Neuronal stem cell (in vitro differentiated cells): Measurements from ENCODE around the gene RPS6KA2. TPM values are rescaled to one million over a fixed set of nuclear protein-coding genes. Genes with fewer than 3 reads are reported as not detected.
A peak's percentile ranks its signal among the peaks of the same experiment; 100 is the strongest.

Experiments used
- DNase-seq: peaks from one replicate; pipeline ENCODE4 v3.0.0-alpha.2; 2013; ENCODE audit warnings: low spot score
- H2AFZ ChIP-seq: one replicate; pipeline ENCODE4 v1.6.1; 2013; ENCODE audit warnings: mild to moderate bottlenecking, low read length, inconsistent platforms
- H2AK5ac ChIP-seq: 2 replicates; pipeline ENCODE4 v1.6.1; 2013; ENCODE audit warnings: low read depth, mild to moderate bottlenecking, inconsistent platforms, low read length, moderate library complexity, mixed read lengths
- H2BK120ac ChIP-seq: 2 replicates; pipeline ENCODE4 v1.6.1; 2013; ENCODE audit warnings: low read depth, mild to moderate bottlenecking, inconsistent platforms, low read length, moderate library complexity, mixed read lengths
- H2BK12ac ChIP-seq: one replicate; pipeline ENCODE4 v1.6.1; 2013; ENCODE audit warnings: low read length, inconsistent platforms
- H2BK15ac ChIP-seq: 2 replicates; pipeline ENCODE4 v1.6.1; 2013; ENCODE audit warnings: mild to moderate bottlenecking, low read length, inconsistent platforms, mixed read lengths
- H2BK5ac ChIP-seq: one replicate; pipeline ENCODE4 v1.6.1; 2013; ENCODE audit warnings: inconsistent platforms, mild to moderate bottlenecking, low read length, moderate library complexity
- H3K14ac ChIP-seq: one replicate; pipeline ENCODE4 v1.6.1; 2013; ENCODE audit warnings: low read length, inconsistent platforms
- H3K18ac ChIP-seq: 2 replicates; pipeline ENCODE4 v1.6.1; 2013; ENCODE audit warnings: low read length, inconsistent platforms
- H3K23ac ChIP-seq: 2 replicates; pipeline ENCODE4 v1.6.1; 2013; ENCODE audit warnings: low read depth, mild to moderate bottlenecking, mixed read lengths, low read length, inconsistent platforms; ENCODE audit not compliant: poor library complexity
- H3K27ac ChIP-seq: replicated peaks from 3 replicates; pipeline ENCODE4 v1.5.1; 2013; ENCODE audit warnings: low read length, inconsistent platforms
- H3K27me3 ChIP-seq, 3 experiments: 2 replicates each; pipeline ENCODE4 v1.6.1; 2013; ENCODE audit warnings: low read length in 3 of 3, mild to moderate bottlenecking in 2 of 3, inconsistent platforms in 1 of 3, low read depth in 1 of 3, mixed read lengths in 1 of 3, moderate library complexity in 1 of 3; ENCODE audit not compliant: control insufficient read depth in 3 of 3, insufficient read depth in 3 of 3
- H3K36me3 ChIP-seq, 2 donors: replicated peaks in 1 of 2; 2 replicates each; pipeline ENCODE4 v1.6.1; 2013; ENCODE audit warnings: low read length in 2 of 2; ENCODE audit not compliant: control insufficient read depth in 2 of 2, insufficient read depth in 2 of 2
- H3K4ac ChIP-seq: 2 replicates; pipeline ENCODE4 v1.6.1; 2013; ENCODE audit warnings: inconsistent platforms, mild to moderate bottlenecking, low read length, moderate library complexity
- H3K4me1 ChIP-seq, 2 donors: 1 replicate in 1 of 2; 2 replicates in 1 of 2; pipeline ENCODE4 v1.6.1; 2013; ENCODE audit warnings: low read length in 2 of 2, low read depth in 1 of 2; ENCODE audit not compliant: control insufficient read depth in 2 of 2, insufficient read depth in 1 of 2
- H3K4me2 ChIP-seq: one replicate; pipeline ENCODE4 v1.6.1; 2013; ENCODE audit warnings: mild to moderate bottlenecking, low read length, inconsistent platforms; ENCODE audit not compliant: insufficient read depth, poor library complexity, severe bottlenecking
- H3K4me3 ChIP-seq, 2 donors: 2 replicates each; pipeline ENCODE4 v1.5.1; 2013; ENCODE audit warnings: low read length in 2 of 2, mild to moderate bottlenecking in 2 of 2, inconsistent platforms in 1 of 2, moderate library complexity in 1 of 2
- H3K79me1 ChIP-seq: one replicate; pipeline ENCODE4 v1.6.1; 2013; ENCODE audit warnings: low read depth, mild to moderate bottlenecking, inconsistent platforms, low read length, moderate library complexity
- H3K9ac ChIP-seq: one replicate; pipeline ENCODE4 v1.6.1; 2013; ENCODE audit warnings: mild to moderate bottlenecking, low read depth, low read length, inconsistent platforms; ENCODE audit not compliant: poor library complexity
- H3K9me3 ChIP-seq, 2 donors: replicated peaks in 1 of 2; 2 replicates each; pipeline versions ENCODE3 to v1.6.1; 2013; ENCODE audit warnings: low read length in 2 of 2, mild to moderate bottlenecking in 2 of 2, inconsistent platforms in 1 of 2, low read depth in 1 of 2, mixed read lengths in 1 of 2, moderate library complexity in 1 of 2; ENCODE audit not compliant: control insufficient read depth in 2 of 2, insufficient read depth in 1 of 2
- H4K8ac ChIP-seq: one replicate; pipeline ENCODE4 v1.6.1; 2013; ENCODE audit warnings: low read depth, mild to moderate bottlenecking, inconsistent platforms, low read length, moderate library complexity
- H4K91ac ChIP-seq: one replicate; pipeline ENCODE4 v1.6.1; 2013; ENCODE audit warnings: low read length, low read depth, mild to moderate bottlenecking, inconsistent platforms; ENCODE audit not compliant: poor library complexity
- WGBS, 2 donors: extraction: QIAGEN DNeasy Blood & Tissue Kit; methylation state at CpG; one replicate each; pipeline ENCODE4 v1.1.7; 2013; ENCODE audit warnings: missing lambda C conversion rate in 2 of 2, mixed read lengths in 1 of 2; ENCODE audit not compliant: insufficient read length in 2 of 2, insufficient replicate concordance in 1 of 2; ENCODE audit errors: extremely low coverage in 2 of 2; 5-methylcytosine and 5-hydroxymethylcytosine counted together
- polyA plus RNA-seq, 2 experiments: library from polyadenylated mRNA; stranded (reverse); fragments of 200-250 nt; gene quantifications; one replicate each; pipeline ENCODE4 v1.2.3, GENCODE V29; 2013

The RPS6KA2 gene
- 12.6 TPM for polyA plus RNA-seq (2013, experiment 1 of 2)
- 13.2 TPM for polyA plus RNA-seq (2013, experiment 2 of 2)

- Histone ChIP-seq H3K36me3 (no peaks in the 10 kb centered on the region), H2BK12ac (no peak within 1 kb of the TSS), H3K18ac (peak within 1 kb of the TSS; percentile 91), H3K9ac (peak within 1 kb of the TSS; percentile 92), H3K4me3 (peak within 1 kb of the TSS; percentile 89 to 95), H3K27me3 (peaks cover 0 to 23% (median 0%) of the 10 kb centered on the region in 3 experiments), H3K27ac (peak within 1 kb of the TSS; percentile 82), H4K91ac (no peak within 1 kb of the TSS), H3K4me1 (peaks cover 10 to 13% of the 10 kb centered on the region in 2 donors), H2BK5ac (peak within 1 kb of the TSS; percentile 45), H3K23ac (peak within 1 kb of the TSS; percentile 40), H3K9me3 (peaks cover 4 to 10% of the 10 kb centered on the region in 2 donors), H3K79me1 (no peaks in the 10 kb centered on the region), H2AFZ (peak within 1 kb of the TSS; percentile 89), H4K8ac (no peak within 1 kb of the TSS), H2BK120ac (no peak within 1 kb of the TSS), H2AK5ac (peak within 1 kb of the TSS; percentile 57), H3K4ac (no peak within 1 kb of the TSS), H3K4me2 (peak within 1 kb of the TSS; percentile 92), H2BK15ac (peak within 1 kb of the TSS; percentile 14), H3K14ac (peak within 1 kb of the TSS; percentile 71)
- DNase-seq = peak; percentile 99
- no CpG with 5 or more reads among the region's 87 CpGs for WGBS, 2 donors
Observed at GRCh38 chr6:166627033-166627874, at the start of gene RPS6KA2. Gene RPS6KA2 (minus strand): TSS chr6:166627251. CDS start chr6:166627019, 232 bp downstream.

GRCh38 chr6:166676270-166676860 lies 49.3 kb upstream of the RPS6KA2 start:
- H3K36me3 ChIP-seq = no peaks in the 10 kb centered on the region
- no CpG with 5 or more reads among the region's 14 CpGs for WGBS, 2 donors

GRCh38 chr6:166675736-166676135 lies 48.7 kb upstream of the RPS6KA2 start:
- WGBS, 2 donors = no CpG with 5 or more reads among the region's 9 CpGs
- no peak overlapping the region for H3K4me3 ChIP-seq
- no peak for DNase-seq

More at GRCh38 chr6:166676270-166676860, 49.3 kb upstream of the RPS6KA2 start:
- Histone ChIP-seq H3K18ac (no peak overlapping the region), H3K23ac (no peak overlapping the region), H3K9me3 (peaks cover 3% of the 10 kb centered on the region in 2 donors), H3K4me1 (peaks cover 7 to 9% of the 10 kb centered on the region in 2 donors), H3K9ac (no peak overlapping the region), H3K14ac (no peak overlapping the region), H3K4ac (no peak overlapping the region), H2AK5ac (no peak overlapping the region), H3K79me1 (no peaks in the 10 kb centered on the region), H4K91ac (no peak overlapping the region), H3K4me2 (no peak overlapping the region), H2AFZ (no peak overlapping the region), H2BK5ac (no peak overlapping the region), H2BK15ac (no peak overlapping the region), H4K8ac (no peak overlapping the region), H2BK12ac (no peak overlapping the region), H3K27ac (no peak overlapping the region), H3K4me3 (no peak overlapping the region), H2BK120ac (no peak overlapping the region), H3K27me3 (no peaks in the 10 kb centered on the region)
- DNase-seq = no peak

GRCh38 chr6:166673309-166673708 lies 46.3 kb upstream of the RPS6KA2 start:
- Histone ChIP-seq H3K18ac (peak overlapping the region; percentile 55), H4K91ac (no peak overlapping the region), H3K4me2 (no peak overlapping the region), H3K4me1 (peaks cover 7 to 9% of the 10 kb centered on the region in 2 donors), H2AFZ (no peak overlapping the region), H3K23ac (no peak overlapping the region), H3K27ac (no peak overlapping the region), H4K8ac (no peak overlapping the region), H3K4me3 (no peak overlapping the region), H2BK120ac (no peak overlapping the region), H2BK5ac (no peak overlapping the region), H3K79me1 (no peaks in the 10 kb centered on the region), H2BK12ac (no peak overlapping the region), H3K9me3 (peaks cover 3 to 6% of the 10 kb centered on the region in 2 donors), H3K4ac (no peak overlapping the region), H2AK5ac (peak overlapping the region; percentile 50), H3K14ac (no peak overlapping the region), H3K27me3 (no peaks in the 10 kb centered on the region), H2BK15ac (no peak overlapping the region), H3K9ac (no peak overlapping the region), H3K36me3 (no peaks in the 10 kb centered on the region)
- WGBS, 2 donors = no CpG with 5 or more reads among the region's 6 CpGs
- DNase-seq = no peak

More at GRCh38 chr6:166675736-166676135, 48.7 kb upstream of the RPS6KA2 start:
- Histone ChIP-seq H3K9ac (no peak overlapping the region), H2BK120ac (no peak overlapping the region), H2BK12ac (no peak overlapping the region), H2BK5ac (no peak overlapping the region), H3K4me2 (no peak overlapping the region), H3K36me3 (no peaks in the 10 kb centered on the region), H3K14ac (no peak overlapping the region), H3K79me1 (no peaks in the 10 kb centered on the region), H2BK15ac (no peak overlapping the region), H3K18ac (no peak overlapping the region), H2AFZ (no peak overlapping the region), H3K9me3 (peaks cover 3% of the 10 kb centered on the region in 2 donors), H2AK5ac (no peak overlapping the region), H3K4me1 (peaks cover 7 to 9% of the 10 kb centered on the region in 2 donors), H4K8ac (no peak overlapping the region), H4K91ac (no peak overlapping the region), H3K27me3 (no peaks in the 10 kb centered on the region), H3K27ac (no peak overlapping the region), H3K4ac (no peak overlapping the region), H3K23ac (no peak overlapping the region)
